Measurements from ENCODE around the gene SLC4A4. TPM values are rescaled to one million over a fixed set of nuclear protein-coding genes. Genes with fewer than 3 reads are reported as not detected.

The SLC4A4 gene
- total and polyA plus RNA-seq, 4 donors = 3.2 to 78.6 (median 18.6) TPM

GRCh38 chr4:71495454-71495853 lies 156.6 kb downstream of the SLC4A4 start:
- ATAC-seq (ENCODE audit: insufficient read depth, low FRiP score) = no peak
- no peaks in the 10 kb centered on the region for H3K27me3 ChIP-seq (ENCODE audit: control insufficient read depth in 3 of 3, insufficient read depth in 3 of 3, low read length in 2 of 3)
- H3K4me1 ChIP-seq (ENCODE audit: control insufficient read depth in 5 of 5, insufficient read depth in 5 of 5, low read length in 5 of 5) = peaks cover 0 to 32% (median 5%) of the 10 kb centered on the region in 5 donors
- DNase-seq = no peak
- no peaks in the 10 kb centered on the region for H3K9me3 ChIP-seq (ENCODE audit: control insufficient read depth in 4 of 4, insufficient read depth in 3 of 4, low read length in 3 of 4)
- no peak for TF ChIP-seq CTCF (IDR thresholded peaks at IDR 0.05; ENCODE audit: control extremely low read depth, extremely low read depth)
- H3K9ac ChIP-seq (ENCODE audit: insufficient read depth in 1 of 2, low read length in 2 of 2) = no peak overlapping the region
- H3K27ac ChIP-seq (ENCODE audit: low read depth in 1 of 2, low read length in 1 of 2) = no peak overlapping the region
- no peak overlapping the region for H3K4me3 ChIP-seq
- H3K36me3 ChIP-seq (ENCODE audit: control insufficient read depth in 4 of 4, insufficient read depth in 4 of 4, low read length in 4 of 4) = peaks cover 0 to under 1% (median 0%) of the 10 kb centered on the region in 4 donors

GRCh38 chr4:71497078-71497477 lies 158.3 kb downstream of the SLC4A4 start:
- no peak for ATAC-seq (ENCODE audit: insufficient read depth, low FRiP score)
- no peak for TF ChIP-seq CTCF (IDR thresholded peaks at IDR 0.05; ENCODE audit: control extremely low read depth, extremely low read depth)
- Histone ChIP-seq H3K4me1 (ENCODE audit: control insufficient read depth in 5 of 5, insufficient read depth in 5 of 5, low read length in 5 of 5) (peaks cover 0 to 32% (median 5%) of the 10 kb centered on the region in 5 donors), H3K9ac (ENCODE audit: insufficient read depth in 1 of 2, low read length in 2 of 2) (no peak overlapping the region), H3K36me3 (ENCODE audit: control insufficient read depth in 4 of 4, insufficient read depth in 4 of 4, low read length in 4 of 4) (peaks cover 0 to 3% (median 0%) of the 10 kb centered on the region in 4 donors), H3K9me3 (ENCODE audit: control insufficient read depth in 4 of 4, insufficient read depth in 3 of 4, low read length in 3 of 4) (no peaks in the 10 kb centered on the region), H3K27me3 (ENCODE audit: control insufficient read depth in 3 of 3, insufficient read depth in 3 of 3, low read length in 2 of 3) (no peaks in the 10 kb centered on the region), H3K4me3 (no peak overlapping the region), H3K27ac (ENCODE audit: low read depth in 1 of 2, low read length in 1 of 2) (no peak overlapping the region)
- DNase-seq = no peak
- WGBS, 2 donors = 78 to 86% methylated on average over 3 of the region's 3 CpGs

GRCh38 chr4:71498002-71498401 lies 159.2 kb downstream of the SLC4A4 start:
- no peak overlapping the region for H3K4me3 ChIP-seq
- H3K9ac ChIP-seq (ENCODE audit: insufficient read depth in 1 of 2, low read length in 2 of 2) = no peak overlapping the region
- DNase-seq (peak in 2 of 3 donors; percentile 94 to 96), ATAC-seq (ENCODE audit: insufficient read depth, low FRiP score) (no peak)
- H3K27me3 ChIP-seq (ENCODE audit: control insufficient read depth in 3 of 3, insufficient read depth in 3 of 3, low read length in 2 of 3) = no peaks in the 10 kb centered on the region
- no peak overlapping the region for H3K27ac ChIP-seq (ENCODE audit: low read depth in 1 of 2, low read length in 1 of 2)
- peaks cover 0 to 3% (median 0%) of the 10 kb centered on the region in 4 donors for H3K36me3 ChIP-seq (ENCODE audit: control insufficient read depth in 4 of 4, insufficient read depth in 4 of 4, low read length in 4 of 4)
- no peaks in the 10 kb centered on the region for H3K9me3 ChIP-seq (ENCODE audit: control insufficient read depth in 4 of 4, insufficient read depth in 3 of 4, low read length in 3 of 4)
- H3K4me1 ChIP-seq (ENCODE audit: control insufficient read depth in 5 of 5, insufficient read depth in 5 of 5, low read length in 5 of 5) = peaks cover 0 to 32% (median 5%) of the 10 kb centered on the region in 5 donors
- WGBS, 2 donors = 46 to 55% methylated on average over 2 of the region's 2 CpGs
- TF ChIP-seq CTCF (IDR thresholded peaks at IDR 0.05; ENCODE audit: control extremely low read depth, extremely low read depth) = no peak

- no peak overlapping the region for H3K27ac ChIP-seq (ENCODE audit: low read depth in 1 of 2, low read length in 1 of 2)
- H3K9ac ChIP-seq (ENCODE audit: insufficient read depth in 1 of 2, low read length in 2 of 2) = no peak overlapping the region
- ATAC-seq (ENCODE audit: insufficient read depth, low FRiP score) = no peak
- no peaks in the 10 kb centered on the region for H3K9me3 ChIP-seq (ENCODE audit: control insufficient read depth in 4 of 4, insufficient read depth in 3 of 4, low read length in 3 of 4)
- peaks cover 0 to 32% (median 5%) of the 10 kb centered on the region in 5 donors for H3K4me1 ChIP-seq (ENCODE audit: control insufficient read depth in 5 of 5, insufficient read depth in 5 of 5, low read length in 5 of 5)
- H3K36me3 ChIP-seq (ENCODE audit: control insufficient read depth in 4 of 4, insufficient read depth in 4 of 4, low read length in 4 of 4) = peaks cover 0 to 3% (median 0%) of the 10 kb centered on the region in 4 donors
- no peaks in the 10 kb centered on the region for H3K27me3 ChIP-seq (ENCODE audit: control insufficient read depth in 3 of 3, insufficient read depth in 3 of 3, low read length in 2 of 3)
- no peak overlapping the region for H3K4me3 ChIP-seq
- DNase-seq = peak in 2 of 3 donors; percentile 36
- TF ChIP-seq CTCF (IDR thresholded peaks at IDR 0.05; ENCODE audit: control extremely low read depth, extremely low read depth) = no peak
These were observed 159.8 kb downstream of the SLC4A4 start for GRCh38 chr4:71498625-71499024.

Data from lung (tissue), 12 donors.